IPS DF 4.7 (cell line): ENCODE measurements around the gene MRGPRF.
A peak's percentile ranks its signal among the peaks of the same experiment; 100 is the strongest.
"Not testable (repeated sequence)": the region's sequence is repeated elsewhere in the genome, so short reads cannot be mapped to it uniquely, and the experiment has no call there.

Source experiments
- DNase-seq: peaks from one replicate; pipeline ENCODE4 v3.0.0-alpha.2; 2013; ENCODE audit warnings: low spot score; ENCODE audit errors: extremely low read depth

Gene MRGPRF

GRCh38 chr11:68989936-68990606 lies 23.0 kb downstream of the MRGPRF start:
- no peak for DNase-seq

DNA sequence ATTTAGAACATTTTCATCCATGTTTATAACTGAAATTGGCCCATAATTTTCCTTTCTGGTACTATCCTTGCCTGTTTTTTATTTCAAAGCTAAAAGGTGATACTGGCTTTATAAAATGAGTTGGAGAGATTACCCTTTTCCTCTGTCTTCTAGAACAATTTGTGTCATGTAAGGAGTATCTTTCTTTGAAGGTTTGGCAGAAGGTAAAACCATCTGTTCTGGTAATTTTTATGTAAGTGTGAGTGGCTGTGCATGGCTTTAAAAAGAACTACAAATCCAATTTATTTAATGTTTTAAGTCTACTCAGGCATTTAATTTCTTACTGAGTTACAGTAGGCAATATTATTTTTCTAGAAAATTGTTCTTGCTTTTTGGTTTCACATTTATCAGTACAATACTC lies 24.6 kb downstream of the MRGPRF start:
- DNase-seq = no peak

DNA sequence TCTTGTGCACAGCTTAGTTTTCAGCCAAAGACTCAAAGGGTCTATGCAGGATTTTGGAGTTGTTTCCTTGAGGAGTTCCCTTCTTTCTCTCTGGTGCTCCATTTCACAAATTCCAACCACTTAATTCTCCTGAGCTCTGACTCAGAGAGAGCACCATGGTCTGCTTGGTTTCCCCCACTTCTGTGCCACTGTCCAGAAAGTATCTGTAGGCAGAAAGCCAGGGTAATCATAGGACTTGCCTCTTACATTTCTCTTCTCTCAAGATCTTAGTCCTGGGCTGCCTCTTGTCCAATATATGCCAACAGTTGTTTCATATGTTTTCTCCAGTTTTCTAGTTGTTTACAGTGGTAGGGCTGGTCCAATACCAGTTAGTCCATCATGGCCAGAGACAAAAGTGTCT lies 25.8 kb downstream of the MRGPRF start:
- DNase-seq = no peak

GRCh38 chr11:68983801-68984200 lies 29.2 kb downstream of the MRGPRF start:
- DNase-seq = no peak

GRCh38 chr11:68982134-68982533 lies 30.9 kb downstream of the MRGPRF start:
- DNase-seq = no peak

DNA sequence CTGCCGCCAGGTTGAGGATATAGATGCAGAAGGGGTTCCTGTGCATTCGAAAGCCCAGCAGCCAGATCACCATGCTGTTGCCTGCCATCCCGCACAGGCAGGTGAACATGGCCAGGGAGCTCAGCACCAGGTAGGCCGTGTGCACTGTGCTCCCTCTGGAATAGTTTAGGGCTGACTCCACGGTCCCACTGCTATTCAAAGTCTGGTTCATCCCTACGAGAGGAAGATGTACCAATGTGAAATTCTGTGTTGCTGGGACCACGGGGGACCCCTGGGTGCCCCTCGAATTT lies 32.3 kb downstream of the MRGPRF start, which contains the start of gene MRGPRD:
MRGPRD (minus strand) TSS at position 211 of the 290 bp plus-strand sequence; CDS start at position 211, 0 bp downstream.
- DNase-seq = no peak

GRCh38 chr11:68979931-68980775 lies 32.9 kb downstream of the MRGPRF start:
- no peak for DNase-seq

DNA sequence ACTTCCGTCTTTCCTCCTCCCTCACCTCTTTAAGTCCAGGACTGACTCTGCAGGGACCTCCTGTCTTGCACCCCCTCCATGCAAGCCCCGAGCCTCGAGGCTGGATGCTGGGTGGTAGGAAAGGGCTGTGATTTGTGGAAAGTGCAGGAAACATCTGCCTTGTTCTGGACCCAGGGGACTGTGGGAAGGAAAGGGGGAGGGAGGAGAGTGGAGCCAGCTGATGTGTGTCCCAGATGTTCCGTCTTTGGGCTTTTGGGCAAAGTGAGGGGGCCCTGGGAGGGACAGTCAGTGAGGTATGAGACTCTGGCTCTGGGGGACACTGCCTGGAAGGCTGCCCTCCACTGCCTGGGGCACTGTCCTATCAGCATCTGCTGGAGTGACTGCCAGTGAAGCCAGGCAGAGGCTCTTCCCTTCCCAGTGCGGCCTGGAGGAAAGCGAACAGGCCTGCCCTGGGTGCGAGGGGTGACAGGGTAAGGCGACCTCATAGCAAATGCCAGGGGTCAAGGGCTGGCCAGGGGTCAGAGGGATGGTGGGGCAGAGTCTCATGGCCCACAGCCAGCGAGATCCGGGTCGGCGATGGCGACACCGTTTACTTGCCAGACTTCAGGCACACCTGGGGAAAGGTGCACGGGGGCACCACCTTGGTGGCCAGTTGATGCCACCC lies 34.0 kb downstream of the MRGPRF start:
- no peak for DNase-seq

DNA sequence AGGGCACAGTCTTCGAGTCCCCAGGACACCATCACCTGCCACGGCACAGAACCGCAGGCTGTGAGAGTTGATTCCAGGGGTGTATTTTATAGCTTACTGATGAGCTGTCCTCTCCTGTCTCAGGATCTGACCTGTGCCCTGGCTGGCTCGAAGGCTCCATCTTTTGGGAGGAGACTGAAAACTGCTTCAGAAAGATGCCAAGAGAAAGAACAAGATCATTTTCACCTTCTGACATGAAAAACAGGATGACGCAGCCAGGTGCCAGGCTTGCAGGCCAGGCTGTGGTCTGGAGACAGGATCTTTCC lies 34.5 kb downstream of the MRGPRF start:
- no peak for DNase-seq

GRCh38 chr11:68977781-68978625 lies 35.0 kb downstream of the MRGPRF start:
- DNase-seq = no peak

- DNase-seq = no peak
Measured at GRCh38 chr11:68976563-68976962, 36.5 kb downstream of the MRGPRF start.

- DNase-seq = no peak
Measured at GRCh38 chr11:68976095-68976494, 37.0 kb downstream of the MRGPRF start.

- peak; percentile 30 for DNase-seq
Measured at GRCh38 chr11:68974421-68975194, 38.4 kb downstream of the MRGPRF start.

GRCh38 chr11:68973706-68974105 lies 39.3 kb downstream of the MRGPRF start:
- not testable (repeated sequence) for DNase-seq

DNA sequence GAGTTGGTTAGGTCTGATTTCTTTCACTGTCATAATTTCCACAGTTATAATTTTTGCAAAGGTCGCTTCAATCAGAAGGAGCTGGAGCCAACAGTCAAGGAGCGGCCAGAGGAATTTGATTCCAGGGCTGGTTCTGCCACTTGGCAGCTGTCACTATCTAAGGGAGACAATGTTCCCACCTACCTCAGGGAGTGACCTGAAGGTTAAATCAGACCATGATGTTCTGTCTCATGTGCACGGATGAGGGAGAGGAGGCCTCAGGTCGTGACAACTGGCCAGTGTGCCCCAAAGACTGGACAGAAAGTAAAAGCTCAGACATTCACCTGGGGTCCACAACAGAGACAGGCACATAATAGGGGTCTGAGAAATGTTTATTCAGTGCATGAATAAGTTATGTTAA lies 39.8 kb downstream of the MRGPRF start:
- DNase-seq = no peak

DNA sequence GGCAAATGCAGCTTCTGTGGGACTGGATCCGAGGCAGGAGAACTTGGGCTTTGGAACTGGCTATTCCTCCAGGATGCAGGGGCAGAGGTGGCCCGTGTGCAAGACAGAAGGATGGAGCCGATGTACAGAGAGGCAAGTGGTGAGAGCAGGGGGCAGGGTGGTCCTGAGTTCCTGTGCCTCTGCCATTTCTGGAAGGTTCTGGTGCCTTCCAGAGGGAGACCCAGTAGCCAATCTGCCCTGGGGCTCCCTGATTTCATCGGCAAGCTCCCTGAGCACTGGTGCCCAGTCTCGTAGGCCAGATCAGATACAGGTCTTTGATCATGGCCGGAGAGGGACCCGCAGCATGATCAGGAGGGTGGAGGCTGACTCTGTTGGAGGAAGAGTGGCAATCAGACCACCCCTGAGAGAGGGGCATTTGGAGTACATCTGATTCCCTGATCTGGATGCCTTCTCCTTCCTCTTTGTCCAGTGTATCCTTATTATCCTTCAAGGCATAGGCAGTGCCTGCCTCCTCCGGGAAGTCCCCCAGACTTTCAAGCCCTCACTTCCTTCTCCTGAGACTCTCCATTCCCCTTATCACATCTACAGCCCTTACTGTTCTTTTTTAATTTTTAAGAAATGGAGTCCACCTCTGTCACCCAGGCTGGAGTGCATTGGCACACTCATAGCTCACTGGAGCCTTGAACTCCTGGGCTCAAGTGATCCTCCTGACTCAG lies 42.0 kb downstream of the MRGPRF start:
- DNase-seq = no peak

DNA sequence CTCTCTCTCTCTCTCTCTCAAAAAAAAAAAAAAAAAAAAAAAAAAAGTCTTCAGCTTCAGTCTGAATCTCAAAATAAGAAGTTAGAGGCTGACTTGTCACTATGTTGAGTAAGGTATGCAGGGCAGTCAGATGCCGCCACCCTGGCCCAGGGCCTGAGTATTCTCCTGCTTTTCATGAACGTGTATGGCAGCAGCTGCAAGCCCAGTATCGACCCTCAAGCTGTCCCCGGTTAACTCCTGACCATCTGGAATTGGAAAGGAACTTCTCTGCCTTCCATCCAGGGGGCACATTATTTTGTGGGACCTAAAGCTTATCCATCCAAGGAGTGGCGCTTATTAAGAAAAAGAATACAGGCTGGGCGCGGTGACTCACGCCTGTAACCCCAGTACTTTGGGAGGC lies 43.7 kb downstream of the MRGPRF start:
- no peak for DNase-seq

DNA sequence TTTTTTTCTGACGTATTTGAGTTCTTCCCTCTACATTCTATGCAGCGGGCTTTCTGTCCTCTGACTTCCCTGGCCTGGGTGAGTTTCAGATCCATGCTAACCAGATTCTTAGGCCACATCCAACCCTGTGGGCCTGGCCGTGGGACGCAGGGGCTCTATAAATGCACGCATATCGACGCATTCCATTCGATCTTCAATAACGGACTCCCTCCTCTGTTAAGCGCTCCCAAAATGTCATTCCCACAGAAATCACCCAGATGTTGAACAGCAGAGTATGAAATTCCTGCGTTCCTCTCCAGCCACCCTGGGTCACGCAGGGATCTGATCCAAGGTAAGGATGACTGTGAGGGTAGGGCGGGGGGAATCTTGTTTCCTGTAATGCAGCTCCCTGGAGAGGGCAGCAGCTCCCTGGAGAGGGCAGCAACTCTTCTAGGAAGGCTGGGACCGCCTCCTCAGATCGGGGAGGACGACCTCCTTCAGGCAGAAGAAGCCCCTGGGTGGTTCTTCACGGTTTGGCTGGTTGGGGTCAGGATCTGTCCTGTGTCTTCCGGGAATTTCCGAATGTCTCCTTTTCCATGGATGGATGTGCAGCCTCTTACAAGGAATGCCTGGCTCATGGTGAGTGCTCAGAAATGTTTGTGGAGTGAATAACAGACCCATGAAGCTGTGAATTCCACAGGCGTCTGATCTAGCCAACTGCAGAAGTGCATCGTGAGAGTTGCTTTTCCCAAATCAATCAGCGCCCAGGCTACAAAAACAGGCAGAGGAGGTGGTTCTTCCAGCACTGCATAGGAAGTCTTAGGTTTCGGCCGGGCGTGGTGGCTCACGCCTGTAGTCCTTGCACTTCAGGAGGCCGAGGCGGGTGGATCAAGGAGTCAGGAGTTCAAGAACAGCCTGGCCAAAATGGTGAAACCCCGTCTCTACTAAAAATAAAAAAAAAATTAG lies 44.5 kb downstream of the MRGPRF start:
- DNase-seq = no peak
